T-helper 17 cell (primary cell): ENCODE data around the gene VENTX. TPM values are rescaled to one million over a fixed set of nuclear protein-coding genes. Genes with fewer than 3 reads are reported as not detected.

Experiments used
- ATAC-seq: fragments of 150-1000 bp; cut with Tn5 transposase; 2 replicates; pipeline ENCODE4 v1.10.0; 2021; ENCODE audit warnings: mild to moderate bottlenecking, moderate library complexity
- DNase-seq, 3 donors: peaks; one replicate each; pipeline versions ENCODE4 v3.0.0 to v3.0.0-alpha.2; 2020 to 2021
- H3K9me3 ChIP-seq: one replicate; pipeline ENCODE4 v1.7.0; 2013; ENCODE audit warnings: low read length, mild to moderate bottlenecking; ENCODE audit not compliant: control insufficient read depth, poor library complexity, severe bottlenecking
- H3K27ac Mint-ChIP-seq: one replicate; pipeline ENCODE4 v1.8.0; 2022; ENCODE audit warnings: mild to moderate bottlenecking, moderate library complexity, mixed read lengths
- H3K27me3 Mint-ChIP-seq: one replicate; pipeline ENCODE4 v1.8.0; 2022; ENCODE audit warnings: mixed read lengths
- H3K36me3 Mint-ChIP-seq: one replicate; pipeline ENCODE4 v1.8.0; 2022; ENCODE audit warnings: low read depth, mixed read lengths
- H3K4me1 Mint-ChIP-seq: one replicate; pipeline ENCODE4 v1.8.0; 2022; ENCODE audit warnings: mild to moderate bottlenecking, mixed read lengths
- H3K4me3 Mint-ChIP-seq: one replicate; pipeline ENCODE4 v1.8.0; 2022; ENCODE audit warnings: mild to moderate bottlenecking, moderate library complexity, mixed read lengths
- total RNA-seq, 4 donors: library from RNA in 2 of 4; stranded (reverse) in 2 of 4; gene quantifications; one replicate each; pipeline ENCODE4 v1.2.3 and lab custom pipeline; 2022 to 2026

Gene VENTX
- total RNA-seq, 2 donors from 2014 or later, result 0.21 to 0.52 TPM

GRCh38 chr10:133252223-133252552 is 14.5 kb downstream of the VENTX start:
- Mint-ChIP-seq H3K36me3 (peaks cover 10% of the 10 kb centered on the region), H3K27ac (no peak overlapping the region), H3K4me1 (peaks cover 9% of the 10 kb centered on the region), H3K4me3 (no peak overlapping the region), H3K27me3 (peaks cover 10% of the 10 kb centered on the region)
- no peak for ATAC-seq
- no peak for DNase-seq
- no peaks in the 10 kb centered on the region for H3K9me3 ChIP-seq

- H3K27me3 Mint-ChIP-seq, result peaks cover 10% of the 10 kb centered on the region
- peaks cover 16% of the 10 kb centered on the region for H3K4me1 Mint-ChIP-seq
- no peak for ATAC-seq
- peak overlapping the region; percentile 19 for H3K27ac Mint-ChIP-seq
- peaks cover 10% of the 10 kb centered on the region for H3K36me3 Mint-ChIP-seq
- no peak for DNase-seq
- H3K4me3 Mint-ChIP-seq, result no peak overlapping the region
- no peaks in the 10 kb centered on the region for H3K9me3 ChIP-seq
These were observed 15.8 kb downstream of the VENTX start for GRCh38 chr10:133253361-133253955.

- peaks cover 8% of the 10 kb centered on the region for H3K36me3 Mint-ChIP-seq
- DNase-seq, result no peak
- H3K9me3 ChIP-seq, result no peaks in the 10 kb centered on the region
- ATAC-seq, result no peak
- no peak overlapping the region for H3K4me3 Mint-ChIP-seq
- peaks cover 10% of the 10 kb centered on the region for H3K27me3 Mint-ChIP-seq
- H3K27ac Mint-ChIP-seq, result no peak overlapping the region
- peaks cover 20% of the 10 kb centered on the region for H3K4me1 Mint-ChIP-seq
These were observed 16.9 kb downstream of the VENTX start for GRCh38 chr10:133254421-133255120.

- Mint-ChIP-seq H3K4me1 (peaks cover 25% of the 10 kb centered on the region), H3K27ac (no peak overlapping the region), H3K36me3 (peaks cover 5% of the 10 kb centered on the region), H3K4me3 (no peak overlapping the region), H3K27me3 (peaks cover 3% of the 10 kb centered on the region)
- ATAC-seq, result no peak
- DNase-seq, result no peak
- H3K9me3 ChIP-seq, result no peaks in the 10 kb centered on the region
These were observed 17.7 kb downstream of the VENTX start for GRCh38 chr10:133255323-133255722.

- no peaks in the 10 kb centered on the region for H3K9me3 ChIP-seq
- peak overlapping the region; percentile 79 for H3K4me3 Mint-ChIP-seq
- peaks cover 31% of the 10 kb centered on the region for H3K4me1 Mint-ChIP-seq
- H3K36me3 Mint-ChIP-seq, result peaks cover 3% of the 10 kb centered on the region
- H3K27ac Mint-ChIP-seq, result peak overlapping the region; percentile 91
- DNase-seq, result no peak
- no peak for ATAC-seq
- no peaks in the 10 kb centered on the region for H3K27me3 Mint-ChIP-seq
These were observed 19.9 kb downstream of the VENTX start for GRCh38 chr10:133257489-133258065.

GRCh38 chr10:133258066-133258817 is 20.6 kb downstream of the VENTX start:
- H3K4me3 Mint-ChIP-seq, result peak overlapping the region; percentile 79
- peak overlapping the region; percentile 91 for H3K27ac Mint-ChIP-seq
- H3K27me3 Mint-ChIP-seq, result no peaks in the 10 kb centered on the region
- peaks cover 3% of the 10 kb centered on the region for H3K36me3 Mint-ChIP-seq
- DNase-seq, result no peak
- ATAC-seq, result no peak
- peaks cover 32% of the 10 kb centered on the region for H3K4me1 Mint-ChIP-seq
- H3K9me3 ChIP-seq, result no peaks in the 10 kb centered on the region

- Mint-ChIP-seq H3K4me1 (peaks cover 38% of the 10 kb centered on the region), H3K4me3 (peak overlapping the region; percentile 80), H3K27me3 (no peaks in the 10 kb centered on the region), H3K36me3 (peaks cover 3% of the 10 kb centered on the region), H3K27ac (peak overlapping the region; percentile 91)
- ATAC-seq (peak; percentile 57), DNase-seq (peak; percentile 50 to 81 (median 56))
- no peaks in the 10 kb centered on the region for H3K9me3 ChIP-seq
These were observed 21.4 kb downstream of the VENTX start for GRCh38 chr10:133258818-133259601.

GRCh38 chr10:133259602-133259989 is 21.9 kb downstream of the VENTX start:
- H3K9me3 ChIP-seq, result no peaks in the 10 kb centered on the region
- Mint-ChIP-seq H3K4me3 (peak overlapping the region; percentile 80), H3K27me3 (no peaks in the 10 kb centered on the region), H3K4me1 (peaks cover 43% of the 10 kb centered on the region), H3K27ac (peak overlapping the region; percentile 91), H3K36me3 (peaks cover 3% of the 10 kb centered on the region)
- DNase-seq (no peak), ATAC-seq (no peak)

- H3K9me3 ChIP-seq, result no peaks in the 10 kb centered on the region
- peaks cover 53% of the 10 kb centered on the region for H3K4me1 Mint-ChIP-seq
- ATAC-seq (peak; percentile 67), DNase-seq (peak; percentile 53 to 67 (median 56))
- peak overlapping the region; percentile 90 for H3K4me3 Mint-ChIP-seq
- H3K36me3 Mint-ChIP-seq, result no peaks in the 10 kb centered on the region
- no peaks in the 10 kb centered on the region for H3K27me3 Mint-ChIP-seq
- peak overlapping the region; percentile 91 for H3K27ac Mint-ChIP-seq
These were observed 23.5 kb downstream of the VENTX start for GRCh38 chr10:133260895-133261725.

- ATAC-seq (peak; percentile 47), DNase-seq (peak; percentile 61 to 88 (median 86))
- peak overlapping the region; percentile 91 for H3K27ac Mint-ChIP-seq
- H3K9me3 ChIP-seq, result no peaks in the 10 kb centered on the region
- H3K27me3 Mint-ChIP-seq, result no peaks in the 10 kb centered on the region
- peaks cover 53% of the 10 kb centered on the region for H3K4me1 Mint-ChIP-seq
- peak overlapping the region; percentile 90 for H3K4me3 Mint-ChIP-seq
- H3K36me3 Mint-ChIP-seq, result no peaks in the 10 kb centered on the region
These were observed 24.2 kb downstream of the VENTX start for GRCh38 chr10:133261726-133262325.

- H3K9me3 ChIP-seq, result no peaks in the 10 kb centered on the region
- no peaks in the 10 kb centered on the region for H3K27me3 Mint-ChIP-seq
- ATAC-seq (no peak), DNase-seq (no peak)
- peaks cover 51% of the 10 kb centered on the region for H3K4me1 Mint-ChIP-seq
- H3K4me3 Mint-ChIP-seq, result peak overlapping the region; percentile 77
- H3K36me3 Mint-ChIP-seq, result no peaks in the 10 kb centered on the region
- peak overlapping the region; percentile 90 for H3K27ac Mint-ChIP-seq
These were observed 25.0 kb downstream of the VENTX start for GRCh38 chr10:133262696-133263095.

- ATAC-seq (no peak), DNase-seq (no peak)
- Mint-ChIP-seq H3K4me3 (peak overlapping the region; percentile 87), H3K27me3 (no peaks in the 10 kb centered on the region), H3K27ac (peak overlapping the region; percentile 90), H3K4me1 (peaks cover 45% of the 10 kb centered on the region), H3K36me3 (no peaks in the 10 kb centered on the region)
- no peaks in the 10 kb centered on the region for H3K9me3 ChIP-seq
These were observed 26.0 kb downstream of the VENTX start for GRCh38 chr10:133263674-133264073.
